NCI-H1048 (cell line): ENCODE measurements around the gene LGALS3BP.
"Not testable (repeated sequence)": the region's sequence is repeated elsewhere in the genome, so short reads cannot be mapped to it uniquely, and the experiment has no call there.

Experiments used
- DNase-seq: peaks from one replicate; lab custom pipeline; 2025; lab: John Stamatoyannopoulos, UW

The LGALS3BP gene, protein sequence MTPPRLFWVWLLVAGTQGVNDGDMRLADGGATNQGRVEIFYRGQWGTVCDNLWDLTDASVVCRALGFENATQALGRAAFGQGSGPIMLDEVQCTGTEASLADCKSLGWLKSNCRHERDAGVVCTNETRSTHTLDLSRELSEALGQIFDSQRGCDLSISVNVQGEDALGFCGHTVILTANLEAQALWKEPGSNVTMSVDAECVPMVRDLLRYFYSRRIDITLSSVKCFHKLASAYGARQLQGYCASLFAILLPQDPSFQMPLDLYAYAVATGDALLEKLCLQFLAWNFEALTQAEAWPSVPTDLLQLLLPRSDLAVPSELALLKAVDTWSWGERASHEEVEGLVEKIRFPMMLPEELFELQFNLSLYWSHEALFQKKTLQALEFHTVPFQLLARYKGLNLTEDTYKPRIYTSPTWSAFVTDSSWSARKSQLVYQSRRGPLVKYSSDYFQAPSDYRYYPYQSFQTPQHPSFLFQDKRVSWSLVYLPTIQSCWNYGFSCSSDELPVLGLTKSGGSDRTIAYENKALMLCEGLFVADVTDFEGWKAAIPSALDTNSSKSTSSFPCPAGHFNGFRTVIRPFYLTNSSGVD

DNA sequence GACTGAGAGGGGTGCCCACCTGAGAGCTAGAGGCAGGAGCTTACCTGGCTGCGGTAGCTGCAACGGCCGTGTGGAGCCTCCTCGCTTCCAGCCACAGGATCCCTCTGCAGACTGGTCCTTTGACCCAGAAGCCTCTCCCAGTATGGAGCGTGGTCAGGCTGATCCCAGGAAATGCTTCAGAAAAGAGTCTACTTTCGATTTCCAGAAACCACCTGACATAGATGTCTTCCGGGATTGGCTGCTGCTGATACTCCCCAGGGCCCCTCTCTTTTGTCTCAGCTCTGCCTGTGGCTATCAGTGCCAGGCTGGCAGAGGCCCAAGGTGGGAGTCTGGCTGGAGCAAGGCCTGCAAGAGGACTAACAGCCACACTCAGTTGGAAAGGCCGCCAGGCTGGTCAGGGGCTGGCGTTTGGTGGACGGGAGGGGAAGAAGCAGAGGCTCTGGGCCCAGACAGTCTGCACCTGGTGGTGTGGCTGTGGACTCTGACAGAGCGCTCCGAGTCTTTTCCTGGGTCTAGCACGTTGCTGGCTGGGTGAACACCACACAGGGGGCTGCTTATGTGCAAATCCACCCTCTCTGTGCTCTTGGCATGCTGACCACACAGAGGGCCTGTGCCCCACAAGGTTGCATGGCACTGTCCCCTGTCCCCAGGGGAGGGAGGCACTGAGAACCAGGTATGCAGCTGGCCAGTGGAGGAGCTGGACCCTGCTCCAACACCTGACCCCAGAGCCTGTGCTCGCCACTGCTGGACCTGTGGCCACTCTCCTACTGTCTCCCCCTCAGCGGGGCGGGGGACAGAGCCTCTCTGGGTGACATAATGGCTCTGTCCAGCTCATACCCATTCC is at the start of gene LGALS3BP:
LGALS3BP (minus strand) TSS at position 144 of the 844 bp plus-strand sequence. CDS start 2,732 bp downstream, outside the sequence.
- DNase-seq, result peak; percentile 40

DNA sequence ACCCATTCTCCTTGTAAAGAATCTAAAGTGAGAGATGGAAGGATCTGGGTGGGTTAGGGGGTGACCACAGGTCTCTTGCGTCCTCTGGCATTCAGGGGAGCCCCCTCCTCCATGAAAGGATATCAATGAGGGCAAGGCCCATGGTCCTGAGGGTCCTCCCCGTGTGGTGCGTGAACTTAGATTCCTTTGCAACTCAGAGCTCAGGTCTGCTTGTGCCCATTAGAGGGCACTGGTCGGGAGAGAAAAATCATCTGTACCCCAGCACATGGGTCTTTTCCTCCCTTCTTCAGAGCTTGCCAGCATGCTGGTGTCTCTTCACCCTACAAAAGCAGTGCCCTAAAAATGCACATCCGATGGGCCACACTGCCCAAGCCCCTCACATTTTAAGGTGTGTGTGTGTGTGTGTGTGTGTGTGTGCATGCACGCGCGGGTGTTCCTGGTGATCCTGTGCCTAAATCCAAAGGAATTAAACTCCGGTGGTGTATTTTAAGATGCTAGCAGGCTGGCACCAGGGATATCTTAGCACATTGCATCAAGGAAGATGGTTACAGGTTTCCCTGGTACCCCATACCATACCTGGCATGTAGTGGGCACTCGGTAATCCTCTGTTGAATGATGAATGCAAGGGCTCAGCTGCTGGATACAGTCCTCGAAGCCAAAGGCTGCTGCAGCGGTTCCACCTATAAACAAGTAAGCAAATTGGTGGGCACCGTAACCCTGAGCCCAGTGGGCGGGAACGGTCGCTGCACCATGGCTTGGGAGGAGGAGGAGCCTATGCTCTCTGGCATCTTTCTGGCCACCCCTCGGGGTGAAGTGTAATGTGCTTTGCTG is 49.0 kb upstream of the LGALS3BP start:
- no peak for DNase-seq

DNA sequence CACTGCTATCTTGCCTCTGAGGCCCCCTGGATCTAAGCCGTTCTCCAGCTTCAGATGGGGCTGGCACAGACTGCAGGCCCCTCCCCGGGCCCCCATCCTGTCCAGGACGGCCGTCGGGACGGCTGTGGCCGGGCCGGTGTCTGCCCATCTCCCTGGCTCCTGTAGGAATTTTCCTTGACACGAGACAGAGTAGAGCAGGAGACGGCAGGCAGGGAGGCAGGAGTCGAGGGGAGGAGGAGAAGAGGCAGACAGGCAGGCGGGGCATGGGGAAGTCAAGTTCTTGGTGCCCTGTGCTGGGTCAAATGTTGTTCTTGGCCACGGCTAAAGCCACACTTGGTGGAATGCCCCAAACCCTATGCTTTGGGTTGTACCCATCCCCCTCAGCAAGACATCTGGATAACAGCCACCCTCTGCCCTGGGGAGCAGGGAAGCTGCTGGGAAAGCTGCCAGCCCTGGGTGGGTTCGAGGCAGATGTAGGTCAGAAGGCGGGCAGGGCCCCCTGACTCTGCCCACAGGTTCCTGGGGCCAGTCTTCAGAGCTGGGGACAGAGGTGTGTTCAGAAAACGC is 48.3 kb upstream of the LGALS3BP start:
- DNase-seq, result no peak

DNA sequence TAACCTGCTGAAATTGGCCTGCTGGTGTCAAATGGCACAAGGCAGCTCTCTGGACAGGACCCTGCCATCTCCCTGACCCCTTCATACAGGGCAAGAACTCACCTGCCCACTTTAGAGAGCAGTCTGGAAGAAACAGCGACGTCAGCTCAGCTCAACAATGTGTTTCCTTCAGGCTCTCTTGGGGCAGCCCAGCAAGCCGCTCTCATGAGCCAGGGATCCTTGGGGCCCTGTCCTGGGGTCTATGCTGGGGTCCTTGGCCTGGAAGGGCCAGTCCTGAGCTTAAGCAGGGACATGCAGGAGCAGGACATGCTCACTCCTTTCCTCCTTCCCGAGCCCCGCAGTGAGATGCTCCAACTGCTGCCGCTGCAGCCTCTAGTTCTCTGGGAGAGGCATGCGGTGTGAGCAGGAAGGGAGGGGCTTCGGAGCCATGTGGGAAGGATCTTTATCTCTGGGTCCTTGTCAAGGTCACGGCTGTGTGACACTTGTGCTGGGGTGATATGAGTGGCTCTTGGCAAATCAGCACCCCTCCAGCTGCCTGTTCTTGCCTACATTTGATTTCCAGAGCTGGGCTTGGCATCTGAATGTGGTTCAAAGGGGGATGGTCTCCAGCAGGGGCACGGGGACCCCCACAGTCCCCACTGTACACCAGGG is 47.7 kb upstream of the LGALS3BP start:
- no peak for DNase-seq

DNA sequence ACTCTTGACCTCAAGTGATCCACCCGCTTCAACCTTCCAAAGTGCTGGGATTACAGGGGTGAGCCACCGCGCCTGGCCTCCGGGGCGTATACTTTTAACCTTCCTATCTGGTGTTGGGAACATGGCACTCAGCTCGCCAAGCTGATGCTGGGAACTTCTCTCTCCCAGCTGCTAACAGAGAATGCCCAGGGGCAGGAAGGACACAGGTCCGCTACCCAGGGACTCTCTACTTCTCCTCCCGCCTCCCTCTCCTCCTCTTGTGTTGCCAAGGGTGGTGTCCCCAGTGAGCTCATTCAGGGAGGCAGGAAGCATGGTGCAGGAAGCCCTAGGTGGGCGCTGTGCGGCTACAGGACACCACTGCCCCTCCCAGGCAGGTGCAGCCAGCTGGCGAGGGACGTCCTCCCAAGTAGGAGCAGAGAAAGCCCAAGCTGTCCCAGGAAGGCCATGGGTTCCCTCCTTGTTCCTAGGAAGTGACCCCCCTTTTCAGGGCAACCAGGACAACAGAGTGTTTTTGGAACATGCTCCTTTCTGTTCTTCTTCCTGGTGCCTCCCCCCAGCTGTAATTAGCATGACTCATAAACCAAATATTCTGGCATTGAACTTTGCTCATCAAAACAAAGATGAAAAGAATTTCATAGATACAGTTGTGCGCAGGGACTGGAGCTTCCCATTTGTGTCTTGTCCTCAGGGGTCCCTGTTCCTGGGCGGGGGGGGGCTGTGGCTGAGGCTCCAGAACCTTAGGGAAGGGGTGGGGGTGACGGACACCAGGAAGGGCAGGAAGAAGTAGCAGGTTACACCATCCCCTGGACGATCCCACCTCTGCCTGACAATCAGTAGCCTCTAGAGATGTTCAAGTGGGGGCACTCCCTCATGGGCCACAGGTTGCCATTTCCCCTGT is 46.9 kb upstream of the LGALS3BP start:
- no peak for DNase-seq

DNA sequence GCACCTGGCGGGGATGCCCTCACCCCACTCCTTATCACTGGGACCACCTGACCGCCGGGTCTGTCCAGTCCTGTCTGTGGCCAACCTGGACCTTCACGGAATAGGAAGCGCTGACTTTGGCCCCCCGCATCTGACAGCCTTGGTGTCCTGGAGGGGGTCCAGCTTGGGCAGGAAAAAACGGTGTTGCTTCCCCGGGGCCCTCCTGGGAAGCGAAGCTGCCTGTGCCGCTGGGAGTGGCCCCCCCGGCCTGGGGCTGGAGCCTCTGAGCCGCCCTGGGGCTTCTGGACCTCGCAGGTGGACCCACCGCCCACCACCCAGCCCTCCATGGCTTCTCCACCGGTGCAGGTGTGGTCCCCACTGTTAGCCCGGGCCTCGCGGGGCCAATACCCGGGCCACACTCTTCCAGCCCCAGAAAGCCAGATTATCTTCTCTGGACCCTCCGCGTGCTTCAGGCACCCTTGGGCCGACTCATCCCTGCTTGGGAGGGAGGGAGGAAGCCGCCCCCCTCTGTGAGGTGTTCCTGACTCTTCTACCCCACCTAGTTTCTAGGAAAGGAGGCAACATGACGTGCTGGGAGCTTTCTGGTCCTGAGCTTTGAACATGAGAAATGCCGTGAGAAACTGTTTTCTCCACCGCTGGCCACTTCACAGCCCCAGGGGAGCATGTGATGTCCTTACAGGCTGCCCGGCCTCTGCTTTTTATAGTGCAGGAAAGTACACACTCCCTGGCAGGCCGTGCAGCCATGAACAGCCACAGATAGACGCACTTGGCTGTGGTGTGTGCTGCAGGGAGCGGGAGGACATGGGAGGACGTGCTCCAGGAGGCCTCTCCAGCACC is 45.4 kb upstream of the LGALS3BP start:
- no peak for DNase-seq

DNA sequence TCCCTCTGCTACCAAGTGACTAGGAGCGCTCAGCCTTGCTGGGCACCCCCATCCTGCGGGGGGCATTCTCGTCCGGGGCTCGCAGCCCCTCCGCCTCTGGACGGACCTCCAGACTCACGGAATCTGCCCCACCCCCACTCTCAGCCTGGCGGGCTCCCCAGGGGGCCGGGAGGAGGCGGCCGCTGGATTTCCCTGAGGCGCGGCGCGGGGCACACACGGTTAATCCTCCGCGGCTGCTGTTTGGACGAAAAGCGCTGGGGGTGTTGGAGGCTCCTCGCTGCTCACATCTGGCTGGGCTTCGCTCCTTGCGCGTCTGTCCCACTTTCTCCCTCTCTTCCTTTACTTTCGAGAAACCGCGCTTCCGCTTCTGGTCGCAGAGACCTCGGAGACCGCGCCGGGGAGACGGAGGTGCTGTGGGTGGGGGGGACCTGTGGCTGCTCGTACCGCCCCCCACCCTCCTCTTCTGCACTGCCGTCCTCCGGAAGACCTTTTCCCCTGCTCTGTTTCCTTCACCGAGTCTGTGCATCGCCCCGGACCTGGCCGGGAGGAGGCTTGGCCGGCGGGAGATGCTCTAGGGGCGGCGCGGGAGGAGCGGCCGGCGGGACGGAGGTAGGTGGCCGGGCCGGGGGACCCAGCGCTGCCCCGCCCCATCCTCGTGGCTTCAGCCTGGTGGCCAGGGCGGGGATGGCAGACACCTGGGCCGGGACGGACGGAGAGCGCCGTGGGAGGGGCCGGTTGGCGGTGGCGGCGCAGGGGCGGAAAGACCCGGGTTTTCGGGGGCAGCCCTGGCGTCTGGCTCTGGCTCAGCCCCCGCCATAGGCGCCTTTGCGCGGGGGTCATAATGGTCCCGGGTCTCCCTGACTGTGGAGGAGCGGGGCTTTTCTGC is 44.4 kb upstream of the LGALS3BP start, which contains the start of gene C1QTNF1:
C1QTNF1 (plus strand) TSS at position 284 of the 886 bp plus-strand sequence. CDS start 19,800 bp downstream, outside the sequence.
- no peak for DNase-seq

DNA sequence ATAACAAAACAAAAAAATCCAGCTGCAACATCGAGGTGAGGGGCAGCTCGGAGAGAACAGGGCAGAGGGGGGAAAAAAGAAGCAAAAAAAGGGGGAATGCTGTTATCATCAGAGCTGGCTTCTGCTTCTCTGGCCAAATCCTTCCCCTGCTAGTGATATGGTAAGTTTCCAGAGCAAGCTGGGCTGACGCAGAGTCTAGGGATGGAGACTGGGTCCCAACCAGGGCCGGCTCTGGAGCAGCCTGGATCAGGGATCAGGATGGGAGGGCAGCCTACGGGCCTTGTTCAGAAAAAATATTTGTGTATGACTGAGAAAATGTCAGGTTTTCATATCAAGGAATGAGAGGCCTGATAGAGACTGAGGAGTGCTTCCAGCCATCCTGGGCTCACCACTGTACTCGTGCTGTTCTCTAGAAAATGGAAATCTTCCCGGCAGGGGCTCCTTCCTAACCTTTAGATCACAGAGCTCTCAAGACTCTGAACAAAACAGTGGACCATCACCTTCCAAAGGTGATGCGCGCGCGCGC is 43.5 kb upstream of the LGALS3BP start:
- no peak for DNase-seq

DNA sequence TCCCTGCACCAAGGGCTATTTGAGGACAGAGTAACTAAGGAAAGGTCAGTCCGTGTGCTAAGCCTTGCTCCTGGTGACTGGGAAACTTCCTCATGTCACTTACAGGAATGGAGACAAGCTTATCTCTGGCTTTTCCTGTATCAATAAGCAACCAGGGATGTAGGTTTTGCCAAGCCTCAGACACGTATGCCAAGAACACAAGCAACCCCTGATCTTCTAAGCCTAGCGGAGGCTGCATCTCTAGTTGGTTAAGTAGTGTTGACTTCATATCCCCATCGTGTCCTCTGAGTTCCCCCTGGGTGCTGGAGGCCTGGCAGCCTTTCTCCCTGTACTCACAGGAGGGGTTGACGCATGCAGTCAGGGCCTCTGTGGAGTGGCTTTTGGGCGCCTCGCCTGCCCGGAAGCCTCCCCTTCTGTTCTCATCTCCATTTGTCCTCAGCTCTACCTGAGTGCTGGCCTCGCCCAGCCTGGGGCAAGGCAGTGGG is 42.8 kb upstream of the LGALS3BP start:
- no peak for DNase-seq

DNA sequence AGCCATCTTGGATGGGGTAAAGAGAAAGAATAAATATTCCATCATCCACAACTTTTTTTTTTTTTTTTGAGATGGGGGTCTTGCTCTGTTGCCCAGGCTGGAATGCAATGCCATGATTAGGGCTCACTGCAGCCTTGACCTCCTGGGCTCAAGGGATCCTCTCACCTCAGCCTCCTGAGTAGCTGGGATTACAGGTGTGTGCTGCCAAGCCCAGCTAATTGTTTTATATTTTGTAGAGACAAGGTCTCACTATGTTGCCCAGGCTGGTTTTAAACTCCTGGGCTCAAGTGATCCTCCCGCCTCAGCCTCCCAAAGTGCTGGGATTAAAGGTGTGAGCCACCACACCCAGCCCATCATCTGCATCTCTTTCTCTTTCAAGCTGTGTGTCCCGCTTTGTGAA is 42.2 kb upstream of the LGALS3BP start:
- DNase-seq, result not testable (repeated sequence)

DNA sequence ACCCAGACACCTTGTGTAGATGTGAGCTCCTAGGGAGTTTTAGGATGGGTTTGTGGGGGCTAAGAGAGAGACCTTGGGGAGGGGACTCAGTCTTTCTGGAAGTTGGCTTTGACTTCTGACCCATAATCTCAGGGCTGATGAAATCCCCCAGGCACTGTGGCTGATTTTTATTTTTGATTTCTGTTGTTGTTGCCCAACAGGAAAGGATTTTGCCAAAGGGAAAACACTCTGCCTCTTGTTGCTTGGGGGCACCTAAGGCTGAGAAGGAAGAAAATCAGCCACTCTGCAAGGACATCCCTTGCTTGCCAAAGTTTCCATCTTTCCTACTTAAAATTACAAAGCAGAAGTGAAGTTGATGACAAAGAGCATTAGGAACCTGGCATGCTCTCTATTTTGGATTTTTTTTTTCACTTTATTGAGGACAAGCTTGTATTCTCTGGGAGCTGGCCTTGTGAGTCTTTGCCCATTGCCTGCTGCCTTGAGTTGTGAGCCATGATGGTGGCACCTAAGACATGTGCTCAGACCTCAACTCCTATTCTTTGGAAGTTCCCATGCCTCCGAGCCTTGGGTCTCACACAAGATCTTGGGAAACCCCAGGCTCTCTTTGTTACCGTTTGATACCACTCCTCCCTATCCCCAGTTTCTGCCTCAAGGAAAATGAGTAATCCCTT is 41.0 kb upstream of the LGALS3BP start:
- no peak for DNase-seq

DNA sequence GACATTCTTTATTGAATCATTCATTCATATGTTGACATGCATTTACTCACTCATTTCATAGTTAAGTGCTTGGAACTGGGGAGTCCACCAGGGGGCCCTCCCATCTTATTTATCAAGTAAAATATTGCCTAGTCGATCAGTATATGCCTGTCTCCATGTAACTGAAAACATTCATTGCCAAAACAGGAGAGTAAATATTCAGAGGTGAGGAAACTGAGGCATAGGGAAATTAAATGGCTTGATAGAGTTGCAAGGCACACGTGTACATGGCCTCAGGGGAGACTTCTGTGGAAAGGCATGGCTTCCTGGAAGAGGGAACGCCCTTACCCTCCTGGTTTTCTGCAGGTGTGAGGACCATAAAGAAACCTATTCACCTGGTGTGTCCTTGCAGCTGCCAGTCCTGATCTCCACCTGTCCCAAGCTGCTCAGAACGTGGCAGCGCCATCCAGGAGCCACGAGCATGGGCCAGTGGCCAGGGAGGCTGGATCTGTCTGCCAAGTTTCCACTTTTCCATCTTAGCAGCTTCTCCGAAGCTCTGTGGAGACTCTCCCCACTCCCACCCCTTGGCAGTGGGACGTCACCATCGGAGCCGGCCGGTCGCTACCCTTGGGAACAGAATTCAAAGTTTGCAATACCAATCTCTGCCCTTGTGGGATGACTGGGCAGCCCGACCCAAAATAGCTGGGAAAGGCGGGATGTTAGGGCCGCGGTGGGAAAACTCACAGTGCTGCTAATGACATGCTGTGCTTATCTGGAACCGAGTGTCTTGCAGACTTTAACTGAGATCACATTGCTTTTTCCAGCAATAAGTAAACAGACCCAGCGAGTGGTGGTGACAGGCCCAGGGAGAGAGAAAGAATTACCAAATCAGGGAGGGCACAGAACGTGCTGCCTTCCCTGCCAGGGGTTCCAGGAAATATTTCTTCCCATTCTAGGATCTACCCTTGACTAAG is 40.2 kb upstream of the LGALS3BP start:
- DNase-seq, result no peak

DNA sequence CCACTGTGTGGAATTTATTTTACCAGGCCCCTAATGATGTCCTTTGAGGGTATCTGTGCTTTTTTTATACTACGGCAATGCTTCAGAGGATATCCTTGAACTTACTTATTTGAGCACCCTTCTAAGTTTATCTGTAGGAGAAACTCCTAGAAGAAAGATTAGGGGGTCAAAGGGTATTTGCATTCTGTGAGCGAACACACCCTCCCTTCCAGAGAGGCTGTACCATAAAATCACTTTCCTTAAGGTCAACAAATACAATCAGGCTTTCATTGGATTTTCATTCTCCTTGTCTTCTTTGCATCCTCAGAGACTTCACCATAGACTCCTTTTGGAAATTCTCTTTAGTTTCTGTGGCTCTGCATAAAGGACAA is 39.5 kb upstream of the LGALS3BP start:
- DNase-seq, result no peak

DNA sequence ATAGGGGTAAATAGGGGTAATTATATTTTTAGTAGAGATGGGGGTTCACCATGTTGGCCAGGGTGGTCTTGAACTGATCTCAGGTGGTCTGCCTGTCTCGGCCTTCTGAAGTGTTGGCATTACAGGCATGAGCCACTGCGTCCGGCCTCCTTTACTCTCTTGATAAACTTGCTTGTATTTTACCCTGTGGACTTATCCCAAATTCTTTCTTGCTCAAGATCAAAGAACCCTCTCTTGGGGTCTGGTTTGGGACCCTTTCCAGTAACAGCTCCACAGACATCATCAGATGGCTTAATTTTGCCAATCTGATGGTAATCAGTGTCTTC is 38.6 kb upstream of the LGALS3BP start:
- DNase-seq, result no peak

DNA sequence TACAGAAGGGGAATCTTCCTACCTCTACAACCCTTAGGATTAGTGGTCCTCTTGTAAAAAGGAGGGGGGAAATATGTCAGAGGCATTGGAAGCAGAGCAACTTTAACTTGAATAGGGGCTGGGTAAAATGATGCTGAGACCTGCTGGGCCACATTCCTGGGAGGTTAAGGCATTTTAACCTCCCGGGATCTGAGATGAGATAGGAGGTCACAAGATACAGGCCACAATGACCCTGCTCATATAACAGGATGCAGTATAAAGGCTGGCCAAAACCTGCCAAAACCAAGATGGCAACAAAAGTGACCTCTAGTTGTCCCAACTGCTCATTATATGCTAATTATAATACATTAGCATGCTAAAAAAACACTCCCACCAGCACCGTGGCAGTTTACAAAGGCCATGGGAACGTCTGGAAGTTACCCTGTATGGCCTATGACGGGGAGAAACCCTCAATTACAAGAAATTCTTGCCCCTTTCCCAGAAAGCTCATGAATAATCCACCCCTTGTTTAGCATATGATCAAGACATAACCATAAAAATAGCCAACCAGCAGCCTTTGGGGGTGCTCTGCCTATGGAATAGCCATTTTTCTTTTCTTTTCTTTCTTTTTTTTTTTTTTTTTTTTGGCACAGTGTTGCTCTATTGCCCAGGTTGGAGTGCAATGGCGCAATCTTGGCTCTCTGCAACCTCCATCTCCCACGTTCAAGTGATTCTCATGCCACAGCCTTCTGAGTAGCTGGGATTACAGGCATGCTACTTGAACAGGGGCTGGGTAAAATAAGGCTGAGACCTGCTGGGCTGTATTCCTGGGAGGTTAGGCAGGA is 38.0 kb upstream of the LGALS3BP start:
- DNase-seq, result no peak
